ENCODE results near the gene NFS1. TPM values are rescaled to one million over a fixed set of nuclear protein-coding genes. Genes with fewer than 3 reads are reported as not detected.

The NFS1 gene
- total RNA-seq, 2 donors from 2014 or later: 17.0 to 30.9 TPM

DNA sequence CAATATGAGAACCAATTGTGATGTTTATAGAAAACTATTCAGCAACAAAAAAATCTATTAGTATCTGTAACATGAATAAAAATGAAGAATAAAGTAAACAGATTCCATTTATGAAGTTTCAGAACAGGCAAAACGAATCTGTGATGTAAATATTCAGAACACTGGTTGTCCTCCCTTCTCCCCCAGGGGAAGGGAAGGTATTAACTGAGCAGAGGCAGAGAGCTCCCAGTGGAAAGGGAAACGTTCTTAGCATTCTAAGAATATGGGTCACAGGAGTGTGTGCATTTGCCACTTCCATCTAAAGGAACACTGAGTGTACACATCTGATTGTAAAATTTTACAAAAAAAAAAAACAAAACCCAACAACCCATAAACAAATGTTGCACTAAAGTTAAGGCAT, 60.4 kb downstream of the NFS1 start:
- H3K27me3 Mint-ChIP-seq (ENCODE audit: insufficient read depth): no peaks in the 10 kb centered on the region
- 87% methylated on average over 2 of the region's 2 CpGs; no CpG with 5 or more reads in 1 of the 2 experiments for WGBS, 2 experiments (ENCODE audit: insufficient coverage in 1 of 2, insufficient read length in 1 of 2)

DNA sequence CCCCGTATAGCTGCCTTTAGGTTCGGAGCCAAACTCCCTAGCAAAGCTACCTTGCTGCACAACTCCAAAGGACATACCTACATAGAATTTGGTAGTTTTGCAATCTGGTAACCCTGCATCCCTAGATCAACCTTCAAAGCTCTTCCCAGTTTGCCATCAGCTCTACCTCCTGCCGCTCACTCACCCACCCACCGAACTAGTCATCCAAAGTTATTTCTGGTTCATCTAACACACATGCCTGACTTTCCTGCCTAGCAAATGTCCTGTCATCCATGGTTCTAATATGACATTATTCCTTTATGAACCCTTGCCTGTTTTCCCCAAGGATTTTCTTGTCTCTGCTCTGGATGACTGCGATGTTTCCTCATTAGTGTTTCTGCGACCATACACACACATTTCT, 61.9 kb downstream of the NFS1 start:
- Histone ChIP-seq H3K36me3 (ENCODE audit: control insufficient read depth, insufficient read depth, low read length) (peaks cover 11% of the 10 kb centered on the region), H3K4me1 (ENCODE audit: control insufficient read depth, insufficient read depth, low read length) (no peaks in the 10 kb centered on the region), H3K4me3 (ENCODE audit: low read length) (no peak overlapping the region), H3K9me3 (ENCODE audit: control insufficient read depth, low read length) (no peaks in the 10 kb centered on the region), H3K9ac (ENCODE audit: extremely low read depth, low read length, poor library complexity, severe bottlenecking) (no peak overlapping the region), H3K27me3 (ENCODE audit: control insufficient read depth, insufficient read depth, low read length, poor library complexity, severe bottlenecking) (no peaks in the 10 kb centered on the region), H3K27ac (ENCODE audit: low read depth, low read length) (no peak overlapping the region)
- Mint-ChIP-seq H3K27ac (no peak overlapping the region), H3K4me1 (peaks cover 18% of the 10 kb centered on the region), H3K4me3 (no peak overlapping the region), H3K9me3 (no peaks in the 10 kb centered on the region), H3K36me3 (ENCODE audit: low read depth) (peaks cover 10% of the 10 kb centered on the region), H3K27me3 (ENCODE audit: insufficient read depth) (no peaks in the 10 kb centered on the region)
- no peak for DNase-seq
- WGBS, 2 experiments (ENCODE audit: insufficient coverage in 1 of 2, insufficient read length in 1 of 2): 94 to 95% methylated on average over 6 of the region's 6 CpGs
- TF ChIP-seq, protein P1, sequence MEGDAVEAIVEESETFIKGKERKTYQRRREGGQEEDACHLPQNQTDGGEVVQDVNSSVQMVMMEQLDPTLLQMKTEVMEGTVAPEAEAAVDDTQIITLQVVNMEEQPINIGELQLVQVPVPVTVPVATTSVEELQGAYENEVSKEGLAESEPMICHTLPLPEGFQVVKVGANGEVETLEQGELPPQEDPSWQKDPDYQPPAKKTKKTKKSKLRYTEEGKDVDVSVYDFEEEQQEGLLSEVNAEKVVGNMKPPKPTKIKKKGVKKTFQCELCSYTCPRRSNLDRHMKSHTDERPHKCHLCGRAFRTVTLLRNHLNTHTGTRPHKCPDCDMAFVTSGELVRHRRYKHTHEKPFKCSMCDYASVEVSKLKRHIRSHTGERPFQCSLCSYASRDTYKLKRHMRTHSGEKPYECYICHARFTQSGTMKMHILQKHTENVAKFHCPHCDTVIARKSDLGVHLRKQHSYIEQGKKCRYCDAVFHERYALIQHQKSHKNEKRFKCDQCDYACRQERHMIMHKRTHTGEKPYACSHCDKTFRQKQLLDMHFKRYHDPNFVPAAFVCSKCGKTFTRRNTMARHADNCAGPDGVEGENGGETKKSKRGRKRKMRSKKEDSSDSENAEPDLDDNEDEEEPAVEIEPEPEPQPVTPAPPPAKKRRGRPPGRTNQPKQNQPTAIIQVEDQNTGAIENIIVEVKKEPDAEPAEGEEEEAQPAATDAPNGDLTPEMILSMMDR (conservative IDR thresholded peaks at IDR 0.05): no peak

More for the DNA sequence above, 60.4 kb downstream of the NFS1 start:
- Mint-ChIP-seq H3K36me3 (ENCODE audit: low read depth) (peaks cover 7% of the 10 kb centered on the region), H3K4me3 (no peak overlapping the region), H3K9me3 (no peaks in the 10 kb centered on the region), H3K4me1 (peaks cover 24% of the 10 kb centered on the region), H3K27ac (no peak overlapping the region)
- Histone ChIP-seq H3K9ac (ENCODE audit: extremely low read depth, low read length, poor library complexity, severe bottlenecking) (no peak overlapping the region), H3K36me3 (ENCODE audit: control insufficient read depth, insufficient read depth, low read length) (peaks cover 2% of the 10 kb centered on the region), H3K27me3 (ENCODE audit: control insufficient read depth, insufficient read depth, low read length, poor library complexity, severe bottlenecking) (no peaks in the 10 kb centered on the region), H3K27ac (ENCODE audit: low read depth, low read length) (no peak overlapping the region), H3K9me3 (ENCODE audit: control insufficient read depth, low read length) (no peaks in the 10 kb centered on the region), H3K4me3 (ENCODE audit: low read length) (no peak overlapping the region), H3K4me1 (ENCODE audit: control insufficient read depth, insufficient read depth, low read length) (no peaks in the 10 kb centered on the region)
- TF ChIP-seq, protein P1 (conservative IDR thresholded peaks at IDR 0.05): no peak
- DNase-seq: no peak

DNA sequence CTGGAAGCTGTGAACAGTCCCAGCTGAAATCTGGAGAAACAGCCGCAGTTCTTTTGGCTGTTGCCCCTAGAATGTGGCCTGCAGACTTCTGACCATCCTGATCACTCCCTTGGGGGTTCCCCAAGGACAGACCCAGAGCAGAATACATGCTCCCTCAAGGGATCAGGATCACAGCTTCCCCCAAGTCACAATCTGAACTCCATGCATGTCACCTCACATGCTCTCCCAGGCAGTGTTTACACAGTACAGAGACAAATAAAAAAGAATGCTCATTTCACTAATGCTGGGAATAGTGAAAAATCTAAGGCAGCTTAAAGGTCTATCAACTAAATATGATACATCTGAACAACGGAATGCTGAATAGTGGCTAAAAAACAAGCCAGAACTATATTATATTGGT, 63.1 kb downstream of the NFS1 start:
- H3K4me3 Mint-ChIP-seq: no peak overlapping the region
- WGBS, 2 experiments (ENCODE audit: insufficient coverage in 1 of 2, insufficient read length in 1 of 2): 91 to 100% methylated on average over 1 to 2 of the region's 2 CpGs
- H3K27me3 Mint-ChIP-seq (ENCODE audit: insufficient read depth): no peaks in the 10 kb centered on the region
- H3K36me3 Mint-ChIP-seq (ENCODE audit: low read depth): peaks cover 15% of the 10 kb centered on the region
- peaks cover 18% of the 10 kb centered on the region for H3K4me1 Mint-ChIP-seq
- Histone ChIP-seq H3K4me1 (ENCODE audit: control insufficient read depth, insufficient read depth, low read length) (no peaks in the 10 kb centered on the region), H3K27ac (ENCODE audit: low read depth, low read length) (no peak overlapping the region), H3K9ac (ENCODE audit: extremely low read depth, low read length, poor library complexity, severe bottlenecking) (no peak overlapping the region), H3K4me3 (ENCODE audit: low read length) (no peak overlapping the region), H3K27me3 (ENCODE audit: control insufficient read depth, insufficient read depth, low read length, poor library complexity, severe bottlenecking) (no peaks in the 10 kb centered on the region), H3K9me3 (ENCODE audit: control insufficient read depth, low read length) (no peaks in the 10 kb centered on the region), H3K36me3 (ENCODE audit: control insufficient read depth, insufficient read depth, low read length) (peaks cover 23% of the 10 kb centered on the region)
- H3K27ac Mint-ChIP-seq: peak overlapping the region; percentile 38
- H3K9me3 Mint-ChIP-seq: no peaks in the 10 kb centered on the region
- no peak for DNase-seq
- TF ChIP-seq, protein P1 (conservative IDR thresholded peaks at IDR 0.05): no peak

All from endodermal cell (in vitro differentiated cells).